Measurements from ENCODE around the gene PDPK1.
"Not testable (repeated sequence)": the region's sequence is repeated elsewhere in the genome, so short reads cannot be mapped to it uniquely, and the experiment has no call there.

Gene PDPK1

GRCh38 chr16:2619628-2620027 lies 81.8 kb downstream of the PDPK1 start:
- not testable (repeated sequence) for H4K8ac ChIP-seq (ENCODE audit: low read depth, low read length); H3K27ac ChIP-seq (ENCODE audit: low read depth, low read length); H3K18ac ChIP-seq (ENCODE audit: low read length); H2BK5ac ChIP-seq (ENCODE audit: low read length); H3K9ac ChIP-seq (ENCODE audit: low read length); H2BK15ac ChIP-seq (replicated peaks; ENCODE audit: low read depth); H3K4me3 ChIP-seq (ENCODE audit: low read length); H3K36me3 ChIP-seq (ENCODE audit: control insufficient read depth, insufficient read depth, low read length); H3K23ac ChIP-seq (ENCODE audit: low read length); H3K4me1 ChIP-seq (ENCODE audit: control insufficient read depth, low read depth, low read length); H2AK5ac ChIP-seq (ENCODE audit: low read length); H3K4ac ChIP-seq (ENCODE audit: low read depth, low read length); H3K56ac ChIP-seq (ENCODE audit: low read length); H3K79me1 ChIP-seq (ENCODE audit: low read length); DNase-seq; H4K5ac ChIP-seq (ENCODE audit: low read length); H2BK120ac ChIP-seq (ENCODE audit: low read depth, low read length); H3K27me3 ChIP-seq (ENCODE audit: insufficient read depth, low read length, poor library complexity); H3K79me2 ChIP-seq (ENCODE audit: control insufficient read depth, insufficient read depth, low read length); H3K4me2 ChIP-seq (ENCODE audit: low read length)
- WGBS (ENCODE audit: extremely low coverage, insufficient coverage, low lambda C conversion rate) = no CpG with 5 or more reads among the region's 12 CpGs

DNA sequence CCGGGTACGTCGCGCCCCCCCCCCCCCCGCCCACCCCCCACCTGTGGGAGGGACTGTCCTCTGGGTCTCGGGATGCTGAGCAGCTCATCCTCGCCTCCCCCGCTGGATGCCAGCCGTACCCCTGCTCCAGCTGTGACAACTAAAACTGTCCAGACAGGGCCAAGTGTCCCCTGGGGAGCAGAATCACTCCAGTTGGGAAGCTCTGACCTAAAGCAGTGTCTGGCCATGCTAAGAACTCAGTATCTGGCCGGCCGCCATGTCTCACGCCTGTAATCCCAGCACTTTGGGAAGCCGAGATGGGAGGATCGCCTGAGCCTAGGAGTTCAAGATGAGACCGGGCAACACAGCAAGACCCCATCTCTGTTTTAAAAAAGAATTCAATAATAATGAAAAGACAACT lies 83.0 kb downstream of the PDPK1 start:
- not testable (repeated sequence) for H2BK120ac ChIP-seq (ENCODE audit: low read depth, low read length); H3K4me2 ChIP-seq (ENCODE audit: low read length); H2BK5ac ChIP-seq (ENCODE audit: low read length); H3K79me1 ChIP-seq (ENCODE audit: low read length); H3K4me1 ChIP-seq (ENCODE audit: control insufficient read depth, low read depth, low read length); H3K9ac ChIP-seq (ENCODE audit: low read length); H3K4me3 ChIP-seq (ENCODE audit: low read length); H2AK5ac ChIP-seq (ENCODE audit: low read length); DNase-seq; H4K8ac ChIP-seq (ENCODE audit: low read depth, low read length); H4K5ac ChIP-seq (ENCODE audit: low read length); H3K18ac ChIP-seq (ENCODE audit: low read length); H3K56ac ChIP-seq (ENCODE audit: low read length); H2BK15ac ChIP-seq (replicated peaks; ENCODE audit: low read depth); H3K27me3 ChIP-seq (ENCODE audit: insufficient read depth, low read length, poor library complexity); H3K27ac ChIP-seq (ENCODE audit: low read depth, low read length); H3K23ac ChIP-seq (ENCODE audit: low read length); H3K4ac ChIP-seq (ENCODE audit: low read depth, low read length); H3K36me3 ChIP-seq (ENCODE audit: control insufficient read depth, insufficient read depth, low read length); H3K79me2 ChIP-seq (ENCODE audit: control insufficient read depth, insufficient read depth, low read length)
- no CpG with 5 or more reads among the region's 15 CpGs for WGBS (ENCODE audit: extremely low coverage, insufficient coverage, low lambda C conversion rate)

- H3K23ac ChIP-seq (ENCODE audit: low read length); H3K27me3 ChIP-seq (ENCODE audit: insufficient read depth, low read length, poor library complexity); H2BK120ac ChIP-seq (ENCODE audit: low read depth, low read length); H2BK5ac ChIP-seq (ENCODE audit: low read length); H2BK15ac ChIP-seq (replicated peaks; ENCODE audit: low read depth); H3K36me3 ChIP-seq (ENCODE audit: control insufficient read depth, insufficient read depth, low read length); H3K79me1 ChIP-seq (ENCODE audit: low read length); H3K18ac ChIP-seq (ENCODE audit: low read length); H2AK5ac ChIP-seq (ENCODE audit: low read length); H4K8ac ChIP-seq (ENCODE audit: low read depth, low read length); DNase-seq; H3K79me2 ChIP-seq (ENCODE audit: control insufficient read depth, insufficient read depth, low read length); H3K4me2 ChIP-seq (ENCODE audit: low read length); H4K5ac ChIP-seq (ENCODE audit: low read length); H3K4me3 ChIP-seq (ENCODE audit: low read length); H3K56ac ChIP-seq (ENCODE audit: low read length); H3K4ac ChIP-seq (ENCODE audit: low read depth, low read length); H3K9ac ChIP-seq (ENCODE audit: low read length); H3K4me1 ChIP-seq (ENCODE audit: control insufficient read depth, low read depth, low read length); H3K27ac ChIP-seq (ENCODE audit: low read depth, low read length): not testable (repeated sequence)
- WGBS (ENCODE audit: extremely low coverage, insufficient coverage, low lambda C conversion rate) = no CpG with 5 or more reads among the region's 8 CpGs
These were observed 83.6 kb downstream of the PDPK1 start for GRCh38 chr16:2621395-2621794.

- not testable (repeated sequence) for H4K8ac ChIP-seq (ENCODE audit: low read depth, low read length); H3K79me2 ChIP-seq (ENCODE audit: control insufficient read depth, insufficient read depth, low read length); H2BK15ac ChIP-seq (replicated peaks; ENCODE audit: low read depth); H3K4me3 ChIP-seq (ENCODE audit: low read length); H3K4me1 ChIP-seq (ENCODE audit: control insufficient read depth, low read depth, low read length); DNase-seq; H3K18ac ChIP-seq (ENCODE audit: low read length); H3K23ac ChIP-seq (ENCODE audit: low read length); H3K27ac ChIP-seq (ENCODE audit: low read depth, low read length); H3K4me2 ChIP-seq (ENCODE audit: low read length); H4K5ac ChIP-seq (ENCODE audit: low read length); H3K27me3 ChIP-seq (ENCODE audit: insufficient read depth, low read length, poor library complexity); H3K4ac ChIP-seq (ENCODE audit: low read depth, low read length); H2BK5ac ChIP-seq (ENCODE audit: low read length); H3K9ac ChIP-seq (ENCODE audit: low read length); H3K56ac ChIP-seq (ENCODE audit: low read length); H3K79me1 ChIP-seq (ENCODE audit: low read length); H2AK5ac ChIP-seq (ENCODE audit: low read length); H2BK120ac ChIP-seq (ENCODE audit: low read depth, low read length); H3K36me3 ChIP-seq (ENCODE audit: control insufficient read depth, insufficient read depth, low read length)
- no CpG with 5 or more reads among the region's 6 CpGs for WGBS (ENCODE audit: extremely low coverage, insufficient coverage, low lambda C conversion rate)
These were observed 89.3 kb downstream of the PDPK1 start for GRCh38 chr16:2627075-2627474.

DNA sequence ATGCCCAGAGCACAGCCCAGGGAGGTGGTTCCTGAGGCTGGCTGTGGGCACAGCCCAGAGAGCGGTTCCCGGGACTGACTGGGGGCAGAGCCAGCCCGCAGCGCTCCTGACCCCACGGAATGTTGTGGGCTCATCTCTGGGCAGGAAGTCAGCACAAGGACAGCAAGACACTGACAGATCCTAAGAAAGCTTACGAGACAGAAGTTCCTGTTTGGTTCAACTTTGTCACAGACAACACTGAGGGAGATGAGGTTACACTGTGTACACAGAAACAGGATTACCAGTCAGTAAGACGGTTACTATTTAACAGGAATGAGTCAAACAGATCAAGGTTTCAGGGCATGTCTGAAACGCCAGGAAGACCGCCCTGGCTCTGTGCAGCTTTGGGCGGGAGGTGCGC lies 93.4 kb downstream of the PDPK1 start:
- DNase-seq; H3K18ac ChIP-seq (ENCODE audit: low read length); H3K27me3 ChIP-seq (ENCODE audit: insufficient read depth, low read length, poor library complexity); H3K56ac ChIP-seq (ENCODE audit: low read length); H2AK5ac ChIP-seq (ENCODE audit: low read length); H3K36me3 ChIP-seq (ENCODE audit: control insufficient read depth, insufficient read depth, low read length); H3K4me1 ChIP-seq (ENCODE audit: control insufficient read depth, low read depth, low read length); H2BK15ac ChIP-seq (replicated peaks; ENCODE audit: low read depth); H3K79me2 ChIP-seq (ENCODE audit: control insufficient read depth, insufficient read depth, low read length); H3K23ac ChIP-seq (ENCODE audit: low read length); H3K4me2 ChIP-seq (ENCODE audit: low read length); H4K5ac ChIP-seq (ENCODE audit: low read length); H2BK5ac ChIP-seq (ENCODE audit: low read length); H3K27ac ChIP-seq (ENCODE audit: low read depth, low read length); H2BK120ac ChIP-seq (ENCODE audit: low read depth, low read length); H3K79me1 ChIP-seq (ENCODE audit: low read length); H3K4me3 ChIP-seq (ENCODE audit: low read length); H3K9ac ChIP-seq (ENCODE audit: low read length); H4K8ac ChIP-seq (ENCODE audit: low read depth, low read length); H3K4ac ChIP-seq (ENCODE audit: low read depth, low read length): not testable (repeated sequence)
- no CpG with 5 or more reads among the region's 11 CpGs for WGBS (ENCODE audit: extremely low coverage, insufficient coverage, low lambda C conversion rate)

DNA sequence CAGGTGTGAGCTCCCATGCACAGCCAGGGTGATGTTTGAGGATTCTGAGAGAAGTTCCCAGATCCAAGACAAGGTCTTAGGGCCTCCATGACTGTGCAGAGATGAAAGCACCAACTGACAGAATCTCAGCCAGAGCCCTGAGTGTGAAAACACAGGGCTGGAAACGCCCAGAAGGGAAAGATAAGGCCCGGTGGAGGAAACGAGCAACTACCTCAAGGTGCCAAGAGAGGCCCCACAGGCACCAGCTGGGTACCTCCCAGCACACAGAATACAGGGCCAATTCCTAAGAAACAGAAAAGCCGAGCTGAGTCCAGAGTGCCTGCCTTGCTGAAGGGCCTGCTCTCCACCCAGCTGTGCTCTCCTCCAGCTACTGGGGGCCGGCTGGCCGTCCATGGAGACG lies 94.5 kb downstream of the PDPK1 start:
- not testable (repeated sequence) for H3K36me3 ChIP-seq (ENCODE audit: control insufficient read depth, insufficient read depth, low read length); H3K79me2 ChIP-seq (ENCODE audit: control insufficient read depth, insufficient read depth, low read length); H2BK120ac ChIP-seq (ENCODE audit: low read depth, low read length); H2BK5ac ChIP-seq (ENCODE audit: low read length); H2AK5ac ChIP-seq (ENCODE audit: low read length); H3K79me1 ChIP-seq (ENCODE audit: low read length); H3K9ac ChIP-seq (ENCODE audit: low read length); H2BK15ac ChIP-seq (replicated peaks; ENCODE audit: low read depth); H4K5ac ChIP-seq (ENCODE audit: low read length); H3K27ac ChIP-seq (ENCODE audit: low read depth, low read length); H3K4me3 ChIP-seq (ENCODE audit: low read length); H3K56ac ChIP-seq (ENCODE audit: low read length); H4K8ac ChIP-seq (ENCODE audit: low read depth, low read length); H3K4me2 ChIP-seq (ENCODE audit: low read length); H3K23ac ChIP-seq (ENCODE audit: low read length); DNase-seq; H3K18ac ChIP-seq (ENCODE audit: low read length); H3K27me3 ChIP-seq (ENCODE audit: insufficient read depth, low read length, poor library complexity); H3K4me1 ChIP-seq (ENCODE audit: control insufficient read depth, low read depth, low read length); H3K4ac ChIP-seq (ENCODE audit: low read depth, low read length)
- no CpG with 5 or more reads among the region's 7 CpGs for WGBS (ENCODE audit: extremely low coverage, insufficient coverage, low lambda C conversion rate)
